NB4 (cell line): ENCODE measurements around the gene SLC2A9.

Source experiments
- MAX ChIP-seq: IDR thresholded peaks from 2 replicates; pipeline ENCODE4 v1.6.1; 2011; ENCODE audit warnings: low read depth, low read length
- MYC ChIP-seq: IDR thresholded peaks from 2 replicates; pipeline ENCODE4 v1.6.1; 2011; ENCODE audit warnings: low read depth, low read length
- POLR2A ChIP-seq: IDR thresholded peaks from 2 replicates; pipeline ENCODE4 v1.6.1; 2011; ENCODE audit warnings: mild to moderate bottlenecking; ENCODE audit not compliant: insufficient read length; ENCODE audit errors: extremely low read depth
- TF ChIP-seq, protein P1 (sequence below): IDR thresholded peaks from one replicate; pipeline ENCODE4 v1.5.1; 2012; ENCODE audit warnings: low read depth, low read length

GRCh38 chr4:10002278-10002677 is 19.0 kb downstream of the SLC2A9 start:
- TF ChIP-seq, protein P1, sequence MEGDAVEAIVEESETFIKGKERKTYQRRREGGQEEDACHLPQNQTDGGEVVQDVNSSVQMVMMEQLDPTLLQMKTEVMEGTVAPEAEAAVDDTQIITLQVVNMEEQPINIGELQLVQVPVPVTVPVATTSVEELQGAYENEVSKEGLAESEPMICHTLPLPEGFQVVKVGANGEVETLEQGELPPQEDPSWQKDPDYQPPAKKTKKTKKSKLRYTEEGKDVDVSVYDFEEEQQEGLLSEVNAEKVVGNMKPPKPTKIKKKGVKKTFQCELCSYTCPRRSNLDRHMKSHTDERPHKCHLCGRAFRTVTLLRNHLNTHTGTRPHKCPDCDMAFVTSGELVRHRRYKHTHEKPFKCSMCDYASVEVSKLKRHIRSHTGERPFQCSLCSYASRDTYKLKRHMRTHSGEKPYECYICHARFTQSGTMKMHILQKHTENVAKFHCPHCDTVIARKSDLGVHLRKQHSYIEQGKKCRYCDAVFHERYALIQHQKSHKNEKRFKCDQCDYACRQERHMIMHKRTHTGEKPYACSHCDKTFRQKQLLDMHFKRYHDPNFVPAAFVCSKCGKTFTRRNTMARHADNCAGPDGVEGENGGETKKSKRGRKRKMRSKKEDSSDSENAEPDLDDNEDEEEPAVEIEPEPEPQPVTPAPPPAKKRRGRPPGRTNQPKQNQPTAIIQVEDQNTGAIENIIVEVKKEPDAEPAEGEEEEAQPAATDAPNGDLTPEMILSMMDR: no peak
- TF ChIP-seq POLR2A: no peak
- no peak for TF ChIP-seq MAX
- TF ChIP-seq MYC: no peak
